Measurements from ENCODE around the gene G3BP1.
A peak's percentile ranks its signal among the peaks of the same experiment; 100 is the strongest.
"Not testable (repeated sequence)": the region's sequence is repeated elsewhere in the genome, so short reads cannot be mapped to it uniquely, and the experiment has no call there.

G3BP1 gene

DNA sequence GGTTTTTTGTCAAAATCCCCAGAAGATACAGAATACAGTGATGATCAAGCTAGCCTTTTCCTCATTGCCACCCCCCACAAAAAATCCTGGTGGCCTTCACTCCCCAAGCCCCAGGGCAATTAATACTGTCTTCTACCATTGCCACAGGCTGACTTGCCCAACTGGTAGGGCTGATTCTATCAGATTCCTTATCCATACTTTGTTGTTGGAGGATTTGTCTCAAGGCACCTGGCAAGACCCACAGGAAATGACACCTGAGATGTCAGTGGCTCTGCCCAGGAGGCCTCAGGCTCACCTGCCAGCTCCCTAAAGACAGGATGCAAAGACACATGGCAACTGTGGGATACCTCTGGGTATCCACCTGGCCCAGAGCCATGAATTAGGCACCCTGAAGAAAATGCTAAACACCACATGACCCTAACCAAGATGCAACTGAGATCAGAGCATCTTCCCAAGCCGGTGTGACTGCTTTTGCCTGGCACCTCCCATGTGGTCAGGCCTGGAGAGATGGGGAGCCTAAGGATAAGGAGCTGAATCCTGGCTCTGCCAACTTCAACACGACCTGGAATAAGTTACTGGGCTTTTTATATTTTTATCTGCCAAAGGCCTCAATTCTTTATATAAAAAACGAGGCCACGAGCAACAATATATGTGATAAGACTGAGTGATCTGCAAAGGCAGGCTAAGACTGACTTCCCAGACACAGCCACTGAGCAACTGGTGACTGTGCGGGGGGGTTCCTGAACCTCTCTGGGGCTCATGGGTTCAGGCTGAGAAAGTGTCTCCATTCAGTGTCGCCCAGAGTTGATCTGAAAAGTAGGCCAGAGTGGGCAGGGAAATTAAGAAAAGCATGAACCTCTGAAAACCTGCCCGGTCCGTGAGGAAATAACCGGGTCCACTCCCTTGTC is 14.3 kb upstream of the G3BP1 start:
- DNase-seq, result no peak

GRCh38 chr5:151758141-151758429 is 13.7 kb upstream of the G3BP1 start:
- peak in 1 of 2 experiments; percentile 69 for DNase-seq

- DNase-seq, result peak; percentile 75 to 95
These were observed 13.1 kb upstream of the G3BP1 start, which contains the start of gene ATOX1 for GRCh38 chr5:151758430-151759241. TSS of gene ATOX1 (minus strand) at chr5:151758631. CDS start at chr5:151758551, 80 bp downstream.

DNA sequence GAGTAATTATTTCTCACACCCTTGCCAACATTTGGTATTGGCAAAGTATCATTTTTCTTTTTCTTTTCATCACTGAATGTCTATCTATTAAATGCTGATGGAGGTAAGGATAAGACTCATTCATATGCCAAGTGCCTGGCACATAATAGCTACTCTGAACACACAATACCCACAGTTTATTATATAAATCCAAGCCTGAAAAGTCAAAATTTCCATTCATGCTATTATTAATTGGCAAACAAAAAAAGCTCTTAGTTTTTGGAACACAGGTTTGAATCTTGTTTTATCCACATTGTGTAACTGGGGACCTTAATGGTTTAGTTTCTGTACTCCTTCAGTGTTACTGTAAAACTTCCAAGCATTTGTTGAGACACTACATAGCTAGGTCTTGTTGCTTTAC is 7.0 kb upstream of the G3BP1 start:
- no peak for DNase-seq

- DNase-seq, result no peak
These were observed 4.8 kb upstream of the G3BP1 start for GRCh38 chr5:151766975-151767374.

DNA sequence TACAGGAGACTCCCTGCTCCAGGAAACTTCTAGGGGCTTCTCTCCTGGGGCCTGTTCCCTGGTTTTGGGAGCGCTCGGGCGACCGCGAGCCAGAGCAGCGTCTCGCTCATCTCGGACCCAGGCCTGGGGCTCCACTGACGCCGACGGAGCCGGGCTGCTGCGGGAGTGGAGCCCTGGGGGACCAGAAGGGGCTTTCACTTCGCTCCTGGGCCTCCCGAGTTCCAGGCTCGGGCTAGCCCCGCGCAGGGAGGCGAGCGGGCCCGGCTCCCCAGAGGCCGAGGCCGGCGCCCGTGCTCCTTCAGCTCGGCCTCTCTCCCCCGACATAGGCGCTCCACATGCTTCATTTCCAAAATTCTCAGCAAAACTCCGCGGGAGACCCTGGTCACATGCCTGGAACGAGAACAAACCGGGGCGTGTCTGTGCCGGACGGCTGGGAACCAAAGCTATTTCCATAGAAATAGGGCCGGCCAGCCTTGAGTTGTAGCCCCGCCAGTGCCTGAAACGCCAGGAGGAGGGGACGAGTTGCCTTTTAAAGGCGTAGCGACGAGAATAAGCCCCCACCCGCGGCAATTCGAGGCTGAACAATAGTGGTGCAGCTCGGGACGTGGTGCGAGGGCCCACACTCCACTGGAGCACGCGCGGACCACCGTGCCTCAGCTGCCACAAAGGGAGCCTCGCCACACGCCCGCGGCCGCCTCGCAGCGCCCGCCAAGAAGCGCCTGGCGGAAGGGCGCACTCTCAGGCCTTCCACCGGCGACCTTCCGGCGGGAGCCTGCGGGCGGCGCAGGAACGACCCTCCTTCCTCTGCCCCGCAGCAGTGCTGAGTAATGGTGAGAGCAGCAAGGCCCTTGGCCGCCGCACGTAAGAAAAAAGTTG is 1.1 kb upstream of the G3BP1 start:
- DNase-seq, result peak; percentile 55 to 75

- DNase-seq, result peak; percentile 12 to 92
These were observed 483 bp downstream of the G3BP1 start for GRCh38 chr5:151772029-151772845.

GRCh38 chr5:151772846-151773561 is 1.2 kb downstream of the G3BP1 start:
- DNase-seq, result no peak

- no peak for DNase-seq
These were observed 2.2 kb downstream of the G3BP1 start for GRCh38 chr5:151773951-151774350.

GRCh38 chr5:151775025-151775606 is 3.4 kb downstream of the G3BP1 start:
- peak in 1 of 2 experiments; percentile 38 for DNase-seq

GRCh38 chr5:151779531-151780125 is 7.9 kb downstream of the G3BP1 start:
- no peak for DNase-seq

- DNase-seq, result no peak
These were observed 8.6 kb downstream of the G3BP1 start for GRCh38 chr5:151780348-151780747.

DNA sequence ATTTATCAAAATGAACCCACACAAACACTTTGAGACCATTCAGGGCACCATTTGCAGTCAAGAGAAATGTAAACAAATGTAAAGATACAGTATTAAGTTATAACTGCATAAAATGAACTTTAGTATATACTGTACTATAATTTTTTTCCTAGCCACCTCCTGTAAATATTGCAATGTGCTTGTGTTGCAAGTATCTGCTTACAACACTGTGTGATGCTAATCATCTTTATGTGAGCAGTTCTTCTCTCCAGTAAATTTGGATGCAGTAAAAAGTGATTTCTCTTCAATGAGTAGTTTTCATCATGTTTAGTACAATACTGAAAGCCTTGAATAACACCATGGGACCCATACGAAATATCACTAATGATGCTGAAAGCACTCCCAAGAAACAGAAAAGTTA is 9.4 kb downstream of the G3BP1 start:
- no peak for DNase-seq

DNA sequence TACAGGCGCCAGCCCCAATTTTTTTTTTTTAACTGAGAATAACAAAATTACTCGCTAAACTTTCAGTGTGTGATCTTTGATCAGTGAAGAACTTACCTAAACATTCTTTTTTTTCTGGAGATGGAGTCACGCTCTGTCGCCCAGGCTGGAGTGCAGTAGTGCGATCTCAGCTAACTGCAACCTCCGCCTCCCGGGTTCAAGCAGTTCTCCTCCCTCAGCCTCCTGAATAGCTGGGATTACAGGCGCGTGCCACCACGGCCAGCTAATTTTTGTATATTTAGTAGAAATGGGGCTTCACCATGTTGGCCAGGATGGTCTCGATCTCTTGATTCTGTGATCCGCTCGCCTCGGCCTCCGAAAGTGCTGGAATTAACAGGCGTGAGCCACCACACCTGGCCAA is 11.9 kb downstream of the G3BP1 start:
- DNase-seq, result not testable (repeated sequence)

DNA sequence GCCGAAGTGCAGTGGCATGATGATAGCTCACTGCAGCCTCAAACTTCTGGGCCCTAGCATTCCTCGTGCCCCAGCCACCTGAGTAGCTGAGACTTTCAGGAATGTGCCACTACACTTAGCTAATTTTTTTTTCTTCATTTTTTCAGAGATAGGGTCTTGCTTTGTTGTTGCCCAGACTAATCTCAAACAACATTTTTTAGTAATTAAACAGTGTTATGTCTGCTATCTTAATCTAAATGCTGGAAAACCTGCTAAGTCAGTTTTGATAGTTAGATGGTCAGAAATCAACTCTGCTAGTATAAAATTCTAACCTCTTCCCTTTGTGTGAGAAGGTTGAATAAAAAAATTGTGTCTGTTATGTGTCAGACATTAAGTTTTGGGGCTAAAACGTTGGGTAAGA is 12.4 kb downstream of the G3BP1 start:
- DNase-seq, result no peak

DNA sequence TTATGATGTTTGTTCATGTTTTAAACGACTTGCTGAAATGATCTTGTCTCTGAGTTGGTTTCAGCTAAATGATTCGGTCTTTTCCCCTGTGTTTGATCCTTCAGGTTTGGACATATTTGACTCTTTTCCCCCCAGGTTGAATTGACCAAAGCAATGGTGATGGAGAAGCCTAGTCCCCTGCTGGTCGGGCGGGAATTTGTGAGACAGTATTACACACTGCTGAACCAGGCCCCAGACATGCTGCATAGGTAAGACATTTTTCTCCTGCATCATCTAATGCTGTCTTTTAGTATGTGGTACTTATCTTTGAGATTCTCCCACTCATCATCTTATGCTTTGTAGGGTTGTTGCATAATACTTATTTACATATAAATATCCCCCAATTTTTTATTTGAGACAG is 14.7 kb downstream of the G3BP1 start:
- DNase-seq, result no peak

DNA sequence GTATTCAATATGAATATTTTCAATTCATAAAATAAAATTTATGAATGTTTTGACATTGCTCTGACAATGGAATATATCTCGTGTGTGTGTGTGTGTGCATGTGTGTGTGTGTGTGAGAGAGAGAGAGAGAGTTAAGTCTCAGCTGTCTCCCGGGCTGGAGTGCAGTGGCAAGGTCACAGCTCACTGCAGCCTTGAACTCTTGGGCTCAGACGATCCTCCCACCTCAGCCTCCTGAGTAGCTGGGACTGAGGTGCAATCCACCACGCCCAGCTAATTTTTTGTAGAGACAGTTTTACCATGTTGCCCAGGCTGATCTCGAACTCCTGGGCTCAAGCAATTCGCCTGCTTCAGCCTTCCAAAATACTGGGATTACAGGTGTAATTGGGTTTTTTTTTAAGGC is 16.1 kb downstream of the G3BP1 start:
- no peak for DNase-seq

DNA sequence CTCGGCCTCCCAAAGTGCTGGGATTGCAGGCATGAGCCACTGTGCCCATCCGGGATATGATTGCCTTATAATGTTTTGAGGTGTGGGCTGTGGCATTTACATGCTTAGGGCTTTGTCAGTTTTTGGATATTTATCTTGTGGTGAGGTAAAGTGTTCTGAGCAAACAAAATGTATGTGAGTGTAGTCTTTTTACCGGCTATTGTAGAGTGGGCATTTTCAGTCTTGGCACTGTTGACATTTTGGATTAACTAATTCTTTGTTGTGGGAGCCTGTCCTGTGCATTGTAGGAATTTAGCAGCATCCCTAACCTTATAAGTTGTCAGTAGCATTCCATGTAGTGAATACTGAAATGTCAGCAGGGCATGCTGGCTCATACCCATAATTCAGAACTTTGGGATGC is 21.6 kb downstream of the G3BP1 start:
- DNase-seq, result no peak

GRCh38 chr5:151795426-151795825 is 23.7 kb downstream of the G3BP1 start:
- no peak for DNase-seq

DNA sequence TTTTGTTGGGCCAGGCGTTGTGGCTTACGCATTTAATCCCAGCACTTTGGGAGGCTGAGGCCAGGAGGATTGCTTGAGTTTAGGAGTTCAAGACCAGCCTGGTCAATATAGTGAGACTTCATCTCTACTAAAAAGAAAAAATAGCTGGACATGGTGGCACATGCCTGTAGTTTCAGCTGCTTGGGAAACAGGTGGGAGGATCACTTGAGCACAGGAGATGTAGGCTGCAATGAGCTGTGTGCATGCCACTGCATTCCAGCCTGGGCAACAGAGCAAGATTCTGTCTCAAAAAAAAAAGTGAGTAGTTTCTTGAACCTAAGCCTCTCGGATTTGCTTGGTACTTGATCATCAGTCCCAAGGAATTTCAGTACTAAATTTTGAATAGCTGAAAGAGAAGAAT is 26.9 kb downstream of the G3BP1 start:
- DNase-seq, result no peak

GRCh38 chr5:151799407-151799806 is 27.7 kb downstream of the G3BP1 start:
- no peak for DNase-seq
